Activated naive CD8-positive, alpha-beta T cell treated with anti-CD3 and anti-CD28 coated beads, Interleukin-2, amount 10 ng/mL, durations not matched to agents 7 days and 5 days (primary cell): Measurements from ENCODE around the gene CHD6. TPM values are rescaled to one million over a fixed set of nuclear protein-coding genes. Genes with fewer than 3 reads are reported as not detected.

Experiments
- ATAC-seq: fragments of 150-1000 bp; cut with Tn5 transposase; one replicate; pipeline ENCODE4 v1.10.0; 2021; ENCODE audit warnings: low read depth, moderate library complexity
- POLR2A ChIA-PET: fragments of 350-600 bp; sonication (Branson Sonifier 250); formaldehyde crosslinking; loops from one replicate; lab custom pipeline; 2021; ENCODE audit warnings: antibody characterized with exemption; lab: Charles Lee
- DNase-seq: peaks from one replicate; pipeline ENCODE4 v3.0.0; 2021
- H3K27ac Mint-ChIP-seq: one replicate; pipeline ENCODE4 v1.8.0; 2022; ENCODE audit warnings: mild to moderate bottlenecking, mixed read lengths
- H3K27me3 Mint-ChIP-seq: one replicate; pipeline ENCODE4 v1.8.0; 2022; ENCODE audit warnings: mild to moderate bottlenecking, moderate library complexity, mixed read lengths
- H3K36me3 Mint-ChIP-seq: one replicate; pipeline ENCODE4 v1.8.0; 2021; ENCODE audit warnings: mild to moderate bottlenecking, mixed read lengths
- H3K4me1 Mint-ChIP-seq: one replicate; pipeline ENCODE4 v1.8.0; 2021; ENCODE audit warnings: mixed read lengths
- H3K4me3 Mint-ChIP-seq: one replicate; pipeline ENCODE4 v1.8.0; 2022; ENCODE audit warnings: mild to moderate bottlenecking, moderate library complexity, mixed read lengths
- H3K9me3 Mint-ChIP-seq: one replicate; pipeline ENCODE4 v1.8.0; 2021; ENCODE audit warnings: mixed read lengths
- total RNA-seq, 2 experiments: library from RNA; stranded (reverse); gene quantifications; one replicate each; pipeline ENCODE4 v1.2.3, GENCODE V29; 2021

The CHD6 gene
- total RNA-seq, 2 experiments from 2014 or later = 48.2 to 58.9 TPM

DNA sequence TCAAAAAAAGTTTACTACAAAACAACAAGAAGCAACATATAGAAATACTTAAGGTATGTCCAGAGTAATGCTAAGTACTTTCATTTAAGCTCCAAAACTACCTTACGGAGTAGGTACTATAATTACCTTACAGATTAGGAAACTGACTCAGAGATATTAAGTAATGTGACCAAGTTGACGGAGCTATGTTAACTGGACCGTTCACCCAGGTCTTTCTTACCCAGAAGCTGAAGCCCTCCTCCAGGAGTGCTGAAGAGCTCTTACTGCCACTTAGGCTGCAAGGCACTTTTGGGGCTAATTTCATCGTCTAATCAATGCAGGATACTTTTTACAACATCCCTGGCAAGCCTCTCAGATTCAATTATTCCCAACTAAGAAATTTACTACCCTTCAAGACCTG lies 123.7 kb downstream of the CHD6 start:
- ATAC-seq (no peak), DNase-seq (no peak)
- Mint-ChIP-seq H3K4me3 (no peak overlapping the region), H3K27me3 (no peaks in the 10 kb centered on the region), H3K9me3 (no peaks in the 10 kb centered on the region), H3K4me1 (no peaks in the 10 kb centered on the region), H3K27ac (no peak overlapping the region), H3K36me3 (peaks cover 24% of the 10 kb centered on the region)
- POLR2A ChIA-PET = no interaction called here

- Mint-ChIP-seq H3K4me1 (peaks cover 11% of the 10 kb centered on the region), H3K27ac (no peak overlapping the region), H3K4me3 (no peak overlapping the region), H3K36me3 (peaks cover 32% of the 10 kb centered on the region), H3K27me3 (no peaks in the 10 kb centered on the region), H3K9me3 (no peaks in the 10 kb centered on the region)
- POLR2A ChIA-PET = no interaction called here
- ATAC-seq (no peak), DNase-seq (no peak)
Observed at GRCh38 chr20:41483553-41483930, 134.6 kb downstream of the CHD6 start.

DNA sequence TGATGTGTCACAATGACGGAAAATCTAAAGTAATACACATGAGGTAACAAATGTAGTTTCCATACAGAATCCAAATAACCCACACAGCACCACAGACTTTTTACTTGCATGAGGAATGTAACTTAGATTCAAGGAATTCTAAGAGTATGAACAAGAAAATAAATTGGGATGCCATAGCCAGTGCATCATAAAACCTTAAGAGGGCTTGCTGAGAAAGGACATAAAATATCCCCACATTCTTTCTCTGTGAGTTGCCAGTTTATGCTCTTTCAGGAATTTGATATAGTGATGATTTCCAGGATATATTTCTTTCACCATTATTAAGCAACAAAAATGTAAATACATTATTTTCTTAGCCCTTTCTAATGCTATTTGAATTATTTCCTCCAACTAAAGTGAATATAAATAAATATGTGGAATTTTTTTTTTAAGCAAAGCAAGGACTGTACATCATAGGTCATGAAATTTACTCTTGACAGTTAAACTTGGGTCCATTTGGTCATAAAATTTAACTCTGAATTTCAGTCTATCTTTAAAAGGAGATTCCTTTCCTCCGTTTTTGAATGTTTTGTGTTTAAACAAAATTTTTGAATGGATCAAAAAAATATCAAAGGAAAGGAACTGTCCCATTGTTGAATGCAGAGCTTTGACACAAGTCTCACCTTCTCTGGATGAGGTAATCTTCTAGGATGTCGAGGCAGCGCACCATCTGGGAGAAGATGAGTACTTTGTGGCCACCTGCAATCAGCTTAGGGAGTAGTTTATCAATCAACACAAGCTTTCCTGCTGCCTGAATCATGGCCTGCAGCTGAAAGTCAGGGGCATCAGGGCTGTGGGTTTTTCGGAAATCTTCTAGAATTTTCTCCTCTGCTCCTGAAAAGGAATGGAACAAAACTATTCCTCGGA lies 135.3 kb downstream of the CHD6 start:
- H3K36me3 Mint-ChIP-seq = peaks cover 33% of the 10 kb centered on the region
- ATAC-seq = no peak
- POLR2A ChIA-PET = no interaction called here
- H3K4me3 Mint-ChIP-seq = no peak overlapping the region
- no peak overlapping the region for H3K27ac Mint-ChIP-seq
- no peak for DNase-seq
- H3K9me3 Mint-ChIP-seq = no peaks in the 10 kb centered on the region
- H3K27me3 Mint-ChIP-seq = no peaks in the 10 kb centered on the region
- peaks cover 11% of the 10 kb centered on the region for H3K4me1 Mint-ChIP-seq

GRCh38 chr20:41480054-41480770 lies 138.0 kb downstream of the CHD6 start:
- Mint-ChIP-seq H3K27ac (peak overlapping the region; percentile 70), H3K9me3 (peaks cover 1% of the 10 kb centered on the region), H3K4me1 (peaks cover 15% of the 10 kb centered on the region), H3K36me3 (peaks cover 34% of the 10 kb centered on the region), H3K27me3 (no peaks in the 10 kb centered on the region), H3K4me3 (peak overlapping the region; percentile 20)
- DNase-seq = no peak
- peak; percentile 97 for ATAC-seq
- POLR2A ChIA-PET = no interaction called here

- ATAC-seq (no peak), DNase-seq (no peak)
- Mint-ChIP-seq H3K4me3 (no peak overlapping the region), H3K9me3 (peaks cover 1% of the 10 kb centered on the region), H3K27ac (no peak overlapping the region), H3K4me1 (peaks cover 16% of the 10 kb centered on the region), H3K27me3 (no peaks in the 10 kb centered on the region), H3K36me3 (peaks cover 26% of the 10 kb centered on the region)
- POLR2A ChIA-PET = no interaction called here
Observed at GRCh38 chr20:41479113-41479512, 139.1 kb downstream of the CHD6 start.

DNA sequence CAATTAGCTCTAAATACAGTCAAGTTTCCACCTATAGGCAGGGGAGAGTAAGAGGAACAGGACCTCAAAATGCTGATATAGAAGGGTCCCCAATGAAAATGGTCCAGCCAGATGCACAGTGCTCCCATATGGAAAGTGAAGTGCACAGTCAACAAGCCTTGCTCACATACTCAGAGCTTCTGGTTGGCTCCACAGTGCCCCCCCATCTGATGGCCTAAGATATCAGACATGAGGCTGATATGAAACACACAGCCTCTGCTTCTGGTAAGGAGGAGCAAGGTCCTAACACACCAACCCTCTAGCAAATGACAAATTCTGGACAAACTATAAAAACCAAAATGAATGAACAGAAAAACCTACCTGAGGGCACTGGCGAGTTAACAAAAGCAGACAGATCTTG lies 140.2 kb downstream of the CHD6 start:
- H3K4me3 Mint-ChIP-seq = no peak overlapping the region

GRCh38 chr20:41476446-41476845 lies 141.7 kb downstream of the CHD6 start:
- H3K36me3 Mint-ChIP-seq = peaks cover 31% of the 10 kb centered on the region
- no peak overlapping the region for H3K27ac Mint-ChIP-seq
- H3K4me3 Mint-ChIP-seq = no peak overlapping the region
- no peak for ATAC-seq
- H3K4me1 Mint-ChIP-seq = peaks cover 16% of the 10 kb centered on the region
- POLR2A ChIA-PET = no interaction called here
- H3K9me3 Mint-ChIP-seq = peaks cover 1% of the 10 kb centered on the region
- no peaks in the 10 kb centered on the region for H3K27me3 Mint-ChIP-seq
- no peak for DNase-seq

More for the DNA sequence above, 140.2 kb downstream of the CHD6 start:
- Mint-ChIP-seq H3K9me3 (peaks cover 1% of the 10 kb centered on the region), H3K4me1 (peaks cover 16% of the 10 kb centered on the region), H3K36me3 (peaks cover 26% of the 10 kb centered on the region), H3K27ac (no peak overlapping the region), H3K27me3 (no peaks in the 10 kb centered on the region)
- no peak for DNase-seq
- POLR2A ChIA-PET = no interaction called here
- no peak for ATAC-seq

DNA sequence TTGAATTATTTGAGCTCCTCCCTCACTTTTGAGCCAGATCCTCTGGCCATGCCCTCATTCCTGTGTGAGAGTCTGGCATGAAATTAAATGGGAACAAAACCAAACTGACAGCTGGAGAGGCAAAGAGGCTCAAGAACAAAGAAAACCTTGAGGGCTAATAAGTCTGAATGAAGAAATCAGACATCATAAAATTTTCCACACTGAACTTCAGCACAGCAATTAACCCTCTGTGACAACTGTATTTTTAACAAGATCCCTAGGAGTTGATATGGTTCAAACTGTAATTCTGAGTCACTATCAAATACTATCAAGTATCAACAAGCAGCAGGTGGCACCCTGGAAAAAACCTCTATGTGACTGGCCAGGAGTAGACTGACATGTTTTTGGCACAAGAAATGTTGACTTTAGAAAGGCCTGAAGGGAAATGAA lies 142.2 kb downstream of the CHD6 start:
- POLR2A ChIA-PET = no interaction called here
- Mint-ChIP-seq H3K4me3 (no peak overlapping the region), H3K27me3 (no peaks in the 10 kb centered on the region), H3K9me3 (peaks cover 1% of the 10 kb centered on the region), H3K36me3 (peaks cover 31% of the 10 kb centered on the region), H3K4me1 (peaks cover 16% of the 10 kb centered on the region), H3K27ac (no peak overlapping the region)
- DNase-seq = no peak
- ATAC-seq = no peak

DNA sequence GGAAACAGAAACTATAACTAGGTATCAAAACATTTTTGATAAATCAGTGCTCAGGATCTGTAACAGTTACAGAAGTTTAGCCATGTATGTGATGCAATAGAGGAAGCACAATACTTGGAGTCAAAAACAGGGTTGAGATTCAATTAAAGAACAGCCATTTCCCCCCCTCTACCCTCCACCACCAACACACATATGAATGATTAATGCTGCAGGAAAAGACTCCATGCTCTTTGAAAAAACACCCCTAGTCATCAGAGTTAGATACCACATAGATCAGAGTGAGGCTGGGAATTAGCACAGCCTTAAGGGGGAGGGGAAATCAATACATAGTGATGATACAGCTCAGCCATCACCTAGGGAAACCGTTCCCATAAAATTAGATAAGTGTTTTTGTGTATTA lies 142.7 kb downstream of the CHD6 start:
- ATAC-seq = no peak
- H3K27ac Mint-ChIP-seq = no peak overlapping the region
- DNase-seq = no peak
- POLR2A ChIA-PET = no interaction called here
- no peak overlapping the region for H3K4me3 Mint-ChIP-seq
- H3K9me3 Mint-ChIP-seq = peaks cover 1% of the 10 kb centered on the region
- peaks cover 14% of the 10 kb centered on the region for H3K4me1 Mint-ChIP-seq
- peaks cover 31% of the 10 kb centered on the region for H3K36me3 Mint-ChIP-seq
- H3K27me3 Mint-ChIP-seq = no peaks in the 10 kb centered on the region

DNA sequence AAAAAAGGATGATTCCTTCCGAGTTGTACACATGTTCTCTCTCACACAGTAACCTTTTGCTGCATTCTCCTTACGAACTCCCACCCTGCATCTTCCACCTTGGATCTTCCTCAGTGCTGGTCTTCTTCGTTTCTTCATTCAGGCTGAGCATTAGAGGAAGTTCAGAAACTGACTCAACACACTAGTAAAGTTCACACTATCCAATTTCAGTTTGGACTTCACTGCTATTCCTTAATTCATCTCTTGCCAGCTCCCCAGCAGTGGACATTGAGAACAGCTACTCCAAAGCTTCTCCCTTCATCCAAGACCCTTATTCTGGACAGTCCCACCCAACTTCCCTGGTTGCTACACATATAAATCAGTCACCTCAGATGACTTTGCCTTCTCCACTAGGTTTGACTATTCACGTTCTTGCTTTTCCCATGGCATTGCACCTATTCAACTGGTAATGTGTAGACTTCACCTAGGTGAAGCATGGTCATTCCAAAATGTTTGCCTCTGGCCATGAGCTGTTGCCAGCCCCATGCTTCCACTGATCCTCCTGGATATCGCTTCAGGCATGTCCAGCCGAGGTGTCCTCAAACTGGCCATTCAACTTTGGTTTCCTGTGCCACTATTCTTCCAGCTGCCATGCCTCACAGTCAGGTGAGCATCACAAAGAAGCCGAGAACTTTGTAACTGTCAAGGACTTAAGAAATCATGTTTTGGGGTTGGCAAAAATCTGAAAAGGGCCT lies 147.6 kb downstream of the CHD6 start:
- no peaks in the 10 kb centered on the region for H3K27me3 Mint-ChIP-seq
- no peaks in the 10 kb centered on the region for H3K9me3 Mint-ChIP-seq
- H3K27ac Mint-ChIP-seq = no peak overlapping the region
- DNase-seq = no peak
- H3K4me1 Mint-ChIP-seq = peaks cover 4% of the 10 kb centered on the region
- POLR2A ChIA-PET = no interaction called here
- no peak overlapping the region for H3K4me3 Mint-ChIP-seq
- peaks cover 17% of the 10 kb centered on the region for H3K36me3 Mint-ChIP-seq
- ATAC-seq = no peak

- H3K4me1 Mint-ChIP-seq = no peaks in the 10 kb centered on the region
- H3K9me3 Mint-ChIP-seq = peaks cover 3% of the 10 kb centered on the region
- H3K4me3 Mint-ChIP-seq = no peak overlapping the region
- H3K27ac Mint-ChIP-seq = no peak overlapping the region
- H3K36me3 Mint-ChIP-seq = peaks cover 21% of the 10 kb centered on the region
- POLR2A ChIA-PET = no interaction called here
- ATAC-seq (no peak), DNase-seq (no peak)
- no peaks in the 10 kb centered on the region for H3K27me3 Mint-ChIP-seq
Observed at GRCh38 chr20:41469868-41470267, 148.3 kb downstream of the CHD6 start.

GRCh38 chr20:41468994-41469600 lies 149.1 kb downstream of the CHD6 start:
- DNase-seq (no peak), ATAC-seq (no peak)
- Mint-ChIP-seq H3K4me1 (no peaks in the 10 kb centered on the region), H3K9me3 (peaks cover 3% of the 10 kb centered on the region), H3K27me3 (no peaks in the 10 kb centered on the region), H3K4me3 (no peak overlapping the region), H3K36me3 (peaks cover 23% of the 10 kb centered on the region), H3K27ac (no peak overlapping the region)
- POLR2A ChIA-PET = no interaction called here

- H3K27ac Mint-ChIP-seq = no peak overlapping the region
- H3K4me3 Mint-ChIP-seq = no peak overlapping the region
- ATAC-seq (no peak), DNase-seq (no peak)
- peaks cover 26% of the 10 kb centered on the region for H3K36me3 Mint-ChIP-seq
- no peaks in the 10 kb centered on the region for H3K27me3 Mint-ChIP-seq
- POLR2A ChIA-PET = no interaction called here
- no peaks in the 10 kb centered on the region for H3K4me1 Mint-ChIP-seq
- H3K9me3 Mint-ChIP-seq = peaks cover 3% of the 10 kb centered on the region
Observed at GRCh38 chr20:41467690-41468089, 150.5 kb downstream of the CHD6 start.
